Hindlimb muscle (tissue), 1 donor: ENCODE data around the gene SERPINE2. TPM values are rescaled to one million over a fixed set of nuclear protein-coding genes. Genes with fewer than 3 reads are reported as not detected.

ENCODE experiments used
- DNase-seq: peaks from one replicate; pipeline ENCODE4 v3.0.0-alpha.2; 2013
- polyA plus RNA-seq: library from polyadenylated mRNA; unstranded; fragments of 120-200 nt; gene quantifications from one replicate; pipeline ENCODE4 v1.2.1, GENCODE V29; 2013; ENCODE audit not compliant: insufficient read length

SERPINE2 gene
- polyA plus RNA-seq, 1 donor = 88.6 TPM

GRCh38 chr2:223972656-223973102, 66.4 kb downstream of the SERPINE2 start:
- DNase-seq = no peak

- no peak for DNase-seq
Observed at GRCh38 chr2:223971731-223972130, 67.4 kb downstream of the SERPINE2 start.

DNA sequence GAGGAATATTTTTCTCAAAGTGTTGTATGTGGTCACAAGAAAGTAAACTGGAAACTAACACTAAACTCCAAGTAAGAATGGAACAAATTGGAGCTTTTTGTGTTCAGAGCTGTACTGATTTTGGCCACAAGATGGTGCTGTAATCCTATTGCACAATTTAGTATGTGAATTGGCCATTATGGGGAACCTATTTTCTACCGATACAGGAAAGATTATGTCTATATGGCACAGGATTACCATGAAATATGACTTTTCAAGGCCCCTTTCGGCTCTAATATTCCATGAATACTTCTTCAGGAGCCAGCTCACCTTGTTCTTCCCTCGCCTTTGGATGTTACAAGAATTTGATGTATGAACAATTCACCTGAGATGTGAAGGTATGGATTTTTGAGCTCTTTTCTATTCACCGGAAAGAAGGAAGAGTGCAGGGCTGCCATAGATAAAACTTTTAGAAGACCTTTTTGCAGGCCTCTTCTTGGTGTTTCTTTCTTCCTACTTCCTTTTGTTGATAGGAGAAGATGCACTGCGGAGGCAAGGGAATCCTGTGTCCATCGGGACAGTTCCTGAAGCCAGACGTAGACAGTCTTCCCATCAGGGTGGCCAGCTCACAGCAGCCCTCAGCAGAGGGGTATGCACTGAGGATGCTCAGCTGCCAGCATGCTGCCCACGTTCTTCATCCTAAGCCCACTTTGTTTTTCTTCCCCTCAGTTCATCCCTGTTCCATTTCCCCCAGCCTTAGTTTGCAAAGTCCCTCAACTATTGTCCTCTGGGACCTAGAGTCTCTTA, 68.5 kb downstream of the SERPINE2 start:
- DNase-seq = peak; percentile 63

DNA sequence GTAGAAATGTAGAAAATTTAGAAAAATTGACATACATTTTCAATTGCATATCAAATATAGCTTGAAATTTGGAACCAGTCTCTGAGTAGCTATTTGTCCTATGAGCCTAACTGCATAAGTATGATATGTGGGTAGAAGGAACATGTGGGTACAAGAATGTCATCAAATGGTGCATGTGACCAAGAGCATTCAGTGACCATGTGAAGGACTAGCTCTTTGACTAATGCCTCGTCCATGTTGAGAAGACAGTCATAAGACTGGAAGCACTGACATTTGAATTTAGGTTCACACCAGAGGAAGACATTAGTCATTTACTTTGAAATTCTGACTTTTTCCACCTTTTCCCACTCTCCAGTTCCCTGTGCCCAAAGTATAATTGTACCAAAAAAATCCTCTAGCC, 69.2 kb downstream of the SERPINE2 start:
- DNase-seq = no peak

- no peak for DNase-seq
Observed at GRCh38 chr2:223969315-223969714, 69.8 kb downstream of the SERPINE2 start.

GRCh38 chr2:223967981-223968380, 71.1 kb downstream of the SERPINE2 start:
- DNase-seq = no peak

DNA sequence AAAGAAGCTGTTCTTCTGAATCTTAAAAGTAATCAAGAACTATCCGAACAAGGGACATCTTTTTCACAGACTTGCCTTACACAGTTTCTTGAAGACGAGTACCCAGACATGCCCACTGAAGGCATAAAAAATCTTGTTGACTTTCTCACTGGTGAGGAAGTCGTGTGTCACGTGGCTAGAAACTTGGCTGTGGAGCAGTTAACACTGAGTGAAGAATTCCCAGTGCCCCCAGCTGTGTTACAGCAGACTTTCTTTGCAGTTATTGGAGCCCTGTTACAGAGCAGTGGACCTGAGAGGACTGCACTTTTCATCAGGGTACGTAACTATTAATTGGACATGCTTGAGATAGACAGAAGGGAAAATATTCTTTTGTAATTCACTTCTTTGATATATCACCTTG, 79.4 kb downstream of the SERPINE2 start:
- no peak for DNase-seq

- peak; percentile 98 for DNase-seq
Observed at GRCh38 chr2:223957092-223957851, 81.8 kb downstream of the SERPINE2 start, which contains the start of gene MRPL44. Gene MRPL44 (plus strand): TSS chr2:223957463. CDS start chr2:223957473, 10 bp downstream.

GRCh38 chr2:223956300-223956699, 82.8 kb downstream of the SERPINE2 start:
- DNase-seq = no peak

DNA sequence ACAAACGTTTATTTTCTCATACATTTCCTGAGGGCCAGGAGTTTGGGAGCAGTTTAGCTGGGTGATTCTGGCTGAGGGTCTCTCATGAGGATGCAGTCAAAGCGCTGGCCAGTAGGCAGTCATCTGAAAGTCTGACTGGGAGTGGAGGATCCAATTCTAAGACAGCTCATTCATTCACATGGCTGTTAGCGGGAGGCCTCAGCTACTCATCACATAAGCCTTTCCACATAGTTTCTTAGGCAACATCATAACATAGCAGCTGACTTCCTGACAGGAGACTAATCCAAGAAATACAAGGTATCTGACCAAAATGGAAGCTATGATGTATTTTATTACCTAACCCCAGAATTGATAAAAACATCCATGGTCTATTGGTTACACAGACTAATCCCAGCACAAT, 84.7 kb downstream of the SERPINE2 start:
- no peak for DNase-seq

GRCh38 chr2:223952280-223952968, 86.7 kb downstream of the SERPINE2 start:
- no peak for DNase-seq

DNA sequence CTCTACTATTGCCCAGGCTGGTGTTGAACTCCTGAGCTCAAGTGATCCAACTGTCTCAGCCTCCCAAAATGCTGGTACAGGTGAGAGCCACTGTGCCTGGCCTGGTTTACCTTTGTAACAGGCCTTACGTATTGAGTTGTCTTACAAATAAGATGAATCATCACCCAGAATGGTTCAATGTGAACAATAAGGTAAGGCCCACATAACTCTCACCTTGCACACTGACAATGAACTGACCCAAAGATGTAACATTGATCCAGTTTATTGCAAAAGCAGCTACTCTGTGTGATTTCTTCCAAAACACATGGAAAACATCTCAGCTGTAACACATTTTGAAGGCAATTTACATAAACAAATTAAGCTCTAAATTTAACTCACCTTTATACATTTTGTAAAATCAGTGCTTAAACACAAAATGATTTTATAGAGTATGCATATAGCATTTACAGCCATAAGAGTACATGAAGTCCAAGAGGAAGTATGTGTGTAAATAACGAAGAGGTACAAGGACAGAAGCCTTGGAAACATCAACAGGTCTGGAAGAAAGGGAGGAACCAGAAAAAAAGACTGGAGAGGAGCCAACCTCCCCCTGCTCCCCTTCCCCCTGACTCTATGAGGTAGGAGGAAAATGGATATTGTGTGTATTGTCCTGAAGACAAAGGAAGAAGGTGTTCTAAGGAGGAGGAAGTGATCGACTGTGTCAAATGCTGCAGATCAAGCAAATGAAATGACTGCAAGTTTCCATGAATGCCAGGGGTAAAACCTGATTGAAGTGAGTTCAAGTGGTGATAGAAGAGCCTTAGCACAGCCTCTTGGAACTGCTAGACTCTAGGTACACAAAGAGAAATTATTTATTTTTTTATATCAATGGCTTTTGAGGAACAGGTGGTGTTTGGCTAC, 88.4 kb downstream of the SERPINE2 start:
- no peak for DNase-seq

- DNase-seq = no peak
Observed at GRCh38 chr2:223949241-223949840, 89.7 kb downstream of the SERPINE2 start.

- no peak for DNase-seq
Observed at GRCh38 chr2:223947711-223948205, 91.3 kb downstream of the SERPINE2 start.

- no peak for DNase-seq
Observed at GRCh38 chr2:223945755-223946154, 93.3 kb downstream of the SERPINE2 start.

GRCh38 chr2:223944703-223945531, 94.2 kb downstream of the SERPINE2 start, which contains the start of gene WDFY1:
Gene WDFY1 (minus strand): TSS chr2:223945335. CDS start chr2:223945284, 51 bp downstream.
- DNase-seq = peak; percentile 93

DNA sequence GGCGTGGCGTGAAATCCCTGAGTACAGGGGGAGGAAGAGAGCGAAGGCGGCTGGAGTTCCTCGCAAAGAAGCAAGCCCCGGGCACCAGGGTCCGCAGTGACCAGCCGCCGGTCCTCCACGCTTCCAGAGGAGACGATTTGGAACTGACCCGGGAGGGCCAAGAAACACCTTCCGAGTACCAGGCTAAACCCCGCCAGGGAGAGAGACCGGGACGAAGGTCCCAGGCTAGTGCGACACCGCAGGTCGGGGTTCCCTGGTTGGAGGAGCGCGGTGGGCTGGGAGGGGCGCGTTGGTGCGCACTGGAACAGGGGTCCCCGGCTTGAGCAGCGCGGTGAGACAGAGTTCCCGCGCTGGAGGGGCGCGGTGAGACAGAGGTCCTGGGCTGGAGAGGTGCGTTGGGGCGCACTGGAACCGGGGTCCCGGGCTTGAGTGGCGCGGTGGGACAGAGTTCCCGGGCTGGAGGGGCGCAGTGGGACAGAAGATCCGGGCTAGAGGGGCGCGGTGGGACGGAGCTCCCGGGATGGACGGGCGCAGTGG, 94.9 kb downstream of the SERPINE2 start:
- DNase-seq = no peak

DNA sequence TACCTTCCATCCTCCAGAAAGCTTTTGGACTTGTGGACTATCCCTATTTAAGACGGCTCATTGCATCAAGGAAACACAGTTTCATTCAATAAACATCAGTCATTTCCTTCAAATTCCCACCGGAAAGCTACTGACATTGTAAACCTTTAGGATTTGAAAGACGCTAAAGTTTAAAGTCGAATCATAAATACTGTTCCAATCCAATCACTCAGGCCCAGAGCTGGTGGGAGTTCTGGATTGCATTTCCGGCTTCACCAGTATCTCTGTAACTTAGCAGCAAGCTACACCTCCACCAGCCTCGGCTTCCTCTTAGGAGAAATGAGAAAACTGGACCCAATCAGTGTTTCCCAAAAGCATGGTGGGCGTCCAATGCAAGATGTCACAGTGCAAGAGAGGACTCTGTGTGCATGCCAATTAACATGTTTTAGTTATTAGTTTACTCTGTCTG, 95.5 kb downstream of the SERPINE2 start:
- DNase-seq = no peak

- DNase-seq = no peak
Observed at GRCh38 chr2:223943135-223943534, 96.0 kb downstream of the SERPINE2 start.
